C1 segment of cervical spinal cord (tissue), 14 donors: ENCODE data around the gene RNASEL.
A peak's percentile ranks its signal among the peaks of the same experiment; 100 is the strongest.

Source experiments
- DNase-seq, 14 donors: peaks; one replicate each; lab custom pipeline; 2025; lab: John Stamatoyannopoulos, UW

The RNASEL gene

GRCh38 chr1:182622901-182623528, 34.0 kb upstream of the RNASEL start:
- no peak for DNase-seq

GRCh38 chr1:182621906-182622305, 32.9 kb upstream of the RNASEL start:
- DNase-seq: no peak

- DNase-seq: no peak
Observed at GRCh38 chr1:182620924-182621585, 32.0 kb upstream of the RNASEL start.

GRCh38 chr1:182617734-182618351, 28.8 kb upstream of the RNASEL start:
- peak in 1 of 14 donors; percentile 32 for DNase-seq

- DNase-seq: no peak
Observed at GRCh38 chr1:182617014-182617429, 28.0 kb upstream of the RNASEL start.

- peak in 13 of 14 donors; percentile 12 to 83 (median 57) for DNase-seq
Observed at GRCh38 chr1:182616130-182617013, 27.3 kb upstream of the RNASEL start.

GRCh38 chr1:182615468-182616129, 26.5 kb upstream of the RNASEL start:
- peak in 9 of 14 donors; percentile 39 to 77 (median 55) for DNase-seq

- DNase-seq: peak in 13 of 14 donors; percentile 42 to 85 (median 71)
Observed at GRCh38 chr1:182614796-182615454, 25.9 kb upstream of the RNASEL start.

GRCh38 chr1:182611787-182612186, 22.7 kb upstream of the RNASEL start:
- DNase-seq: no peak

- DNase-seq: no peak
Observed at GRCh38 chr1:182611326-182611725, 22.3 kb upstream of the RNASEL start.

GRCh38 chr1:182610606-182611194, 21.6 kb upstream of the RNASEL start:
- DNase-seq: no peak

- DNase-seq: no peak
Observed at GRCh38 chr1:182608845-182609610, 20.0 kb upstream of the RNASEL start.

GRCh38 chr1:182608236-182608635, 19.2 kb upstream of the RNASEL start:
- DNase-seq: no peak

- DNase-seq: no peak
Observed at GRCh38 chr1:182607566-182607965, 18.5 kb upstream of the RNASEL start.

GRCh38 chr1:182604175-182605164, 15.4 kb upstream of the RNASEL start, which contains the start of gene RGS16:
Gene RGS16, minus strand, starts transcription at chr1:182604389. Its CDS starts 130 bp downstream, at chr1:182604259.
- peak; percentile 63 to 92 (median 84) for DNase-seq

GRCh38 chr1:182603646-182604174, 14.7 kb upstream of the RNASEL start:
- no peak for DNase-seq

GRCh38 chr1:182602935-182603645, 14.0 kb upstream of the RNASEL start:
- DNase-seq: no peak
